ENCODE measurements around the gene MACROD2. TPM values are rescaled to one million over a fixed set of nuclear protein-coding genes. Genes with fewer than 3 reads are reported as not detected.

Gene MACROD2
- total RNA-seq, 1 experiment from 2014 or later: 1.6 TPM

- Histone ChIP-seq H3K9ac (ENCODE audit: extremely low read depth, insufficient read length, low read length) (no peak overlapping the region), H3K27ac (ENCODE audit: insufficient read length, low read depth, low read length) (no peak overlapping the region), H3K56ac (ENCODE audit: insufficient read length, low read depth, low read length) (no peak overlapping the region), H3K79me2 (ENCODE audit: insufficient read depth, low read length) (no peaks in the 10 kb centered on the region), H3K23me2 (ENCODE audit: insufficient read length, low read depth, low read length, poor library complexity, severe bottlenecking) (no peaks in the 10 kb centered on the region), H3K18ac (ENCODE audit: insufficient read length, low read depth, low read length) (no peak overlapping the region), H4K5ac (ENCODE audit: insufficient read length, low read depth, low read length) (no peak overlapping the region), H2BK12ac (ENCODE audit: insufficient read length, low read depth, low read length) (no peak overlapping the region), H3K4me2 (ENCODE audit: insufficient read depth, insufficient read length, low read length) (no peak overlapping the region), H3K23ac (ENCODE audit: insufficient read length, low read depth, low read length) (no peak overlapping the region), H2BK20ac (ENCODE audit: low read depth, low read length, poor library complexity, severe bottlenecking) (no peak overlapping the region), H3K79me1 (ENCODE audit: insufficient read depth, low read depth, low read length, poor library complexity, severe bottlenecking) (no peaks in the 10 kb centered on the region), H4K20me1 (ENCODE audit: control insufficient read depth, insufficient read depth, insufficient read length) (no peaks in the 10 kb centered on the region), H3T11ph (ENCODE audit: low read length) (no peak overlapping the region), H3K9me3 (ENCODE audit: control insufficient read depth, low read depth, low read length) (no peaks in the 10 kb centered on the region), H3K27me3 (ENCODE audit: insufficient read depth, low read length) (no peaks in the 10 kb centered on the region), H2BK5ac (ENCODE audit: insufficient read length, low read length) (no peak overlapping the region), H3K4ac (ENCODE audit: low read depth, low read length) (no peak overlapping the region), H2AK5ac (ENCODE audit: insufficient read length, low read length) (no peak overlapping the region), H3K4me1 (ENCODE audit: insufficient read depth, low read length) (no peaks in the 10 kb centered on the region), H4K8ac (replicated peaks; ENCODE audit: insufficient read length, low read depth, low read length) (no peak overlapping the region), H2BK15ac (ENCODE audit: low read depth, low read length) (no peak overlapping the region), H2AFZ (ENCODE audit: low read length) (no peak overlapping the region), H2BK120ac (ENCODE audit: low read depth, low read length, poor library complexity, severe bottlenecking) (no peak overlapping the region), H4K91ac (ENCODE audit: insufficient read length, low read depth, low read length) (no peak overlapping the region), H3K14ac (ENCODE audit: insufficient read depth, low read length) (no peak overlapping the region)
- no peaks in the 10 kb centered on the region; the same call in 1 of the 2 replicates for H3K27me3 Mint-ChIP-seq (ENCODE audit: low read depth)
- H3K4me3 Mint-ChIP-seq: no peak overlapping the region
- TF ChIP-seq, protein P1, sequence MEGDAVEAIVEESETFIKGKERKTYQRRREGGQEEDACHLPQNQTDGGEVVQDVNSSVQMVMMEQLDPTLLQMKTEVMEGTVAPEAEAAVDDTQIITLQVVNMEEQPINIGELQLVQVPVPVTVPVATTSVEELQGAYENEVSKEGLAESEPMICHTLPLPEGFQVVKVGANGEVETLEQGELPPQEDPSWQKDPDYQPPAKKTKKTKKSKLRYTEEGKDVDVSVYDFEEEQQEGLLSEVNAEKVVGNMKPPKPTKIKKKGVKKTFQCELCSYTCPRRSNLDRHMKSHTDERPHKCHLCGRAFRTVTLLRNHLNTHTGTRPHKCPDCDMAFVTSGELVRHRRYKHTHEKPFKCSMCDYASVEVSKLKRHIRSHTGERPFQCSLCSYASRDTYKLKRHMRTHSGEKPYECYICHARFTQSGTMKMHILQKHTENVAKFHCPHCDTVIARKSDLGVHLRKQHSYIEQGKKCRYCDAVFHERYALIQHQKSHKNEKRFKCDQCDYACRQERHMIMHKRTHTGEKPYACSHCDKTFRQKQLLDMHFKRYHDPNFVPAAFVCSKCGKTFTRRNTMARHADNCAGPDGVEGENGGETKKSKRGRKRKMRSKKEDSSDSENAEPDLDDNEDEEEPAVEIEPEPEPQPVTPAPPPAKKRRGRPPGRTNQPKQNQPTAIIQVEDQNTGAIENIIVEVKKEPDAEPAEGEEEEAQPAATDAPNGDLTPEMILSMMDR (conservative IDR thresholded peaks at IDR 0.05): no peak
- no peak for DNase-seq
- no peak overlapping the region for H3K27ac Mint-ChIP-seq
- peaks cover 6 to 9% of the 10 kb centered on the region in 2 experiments for H3K9me3 Mint-ChIP-seq
- no peaks in the 10 kb centered on the region for H3K4me1 Mint-ChIP-seq
- WGBS (ENCODE audit: extremely low coverage, insufficient read length, low lambda C conversion rate): no CpG with 5 or more reads among the region's 1 CpG
- peaks cover 7 to 11% (median 7%) of the 10 kb centered on the region in 3 experiments; a peak in 5 of 7 replicates for H3K36me3 Mint-ChIP-seq (ENCODE audit: insufficient read depth in 1 of 3, low read depth in 3 of 3)
These were observed 1817.4 kb downstream of the MACROD2 start for GRCh38 chr20:15812696-15813095.

Measured in H9 (cell line).